ENCODE measurements around the gene TTC38.
"Not testable (repeated sequence)": the region's sequence is repeated elsewhere in the genome, so short reads cannot be mapped to it uniquely, and the experiment has no call there.

Gene TTC38

GRCh38 chr22:46259374-46259773 is 8.4 kb upstream of the TTC38 start:
- no peak overlapping the region for H3K27ac ChIP-seq (ENCODE audit: low read length)
- no peaks in the 10 kb centered on the region for H3K36me3 ChIP-seq (replicated peaks; ENCODE audit: low read depth, low read length)
- H2AFZ ChIP-seq (ENCODE audit: low read depth, low read length), result no peak overlapping the region
- TF ChIP-seq CTCF (IDR thresholded peaks at IDR 0.05; ENCODE audit: low read depth, low read length), result no peak
- no peak for TF ChIP-seq EZH2phosphoT487 (IDR thresholded peaks at IDR 0.05; ENCODE audit: low read depth)
- no peaks in the 10 kb centered on the region for H4K20me1 ChIP-seq (ENCODE audit: insufficient read depth, low read length)
- H3K79me2 ChIP-seq (ENCODE audit: low read length), result no peaks in the 10 kb centered on the region
- no peaks in the 10 kb centered on the region for H3K9me3 ChIP-seq (ENCODE audit: insufficient read depth, low read length)
- H3K4me2 ChIP-seq (ENCODE audit: low read length), result no peak overlapping the region
- no peak overlapping the region for H3K9ac ChIP-seq (ENCODE audit: low read length)
- peaks cover 38% of the 10 kb centered on the region for H3K27me3 ChIP-seq (ENCODE audit: low read depth, low read length)
- H3K4me3 ChIP-seq (ENCODE audit: low read length), result no peak overlapping the region
- H3K4me1 ChIP-seq (ENCODE audit: low read length), result no peaks in the 10 kb centered on the region

GRCh38 chr22:46260038-46260437 is 7.8 kb upstream of the TTC38 start:
- Histone ChIP-seq H3K79me2 (ENCODE audit: low read length) (no peaks in the 10 kb centered on the region), H3K27me3 (ENCODE audit: low read depth, low read length) (peaks cover 38% of the 10 kb centered on the region), H2AFZ (ENCODE audit: low read depth, low read length) (no peak overlapping the region), H4K20me1 (ENCODE audit: insufficient read depth, low read length) (no peaks in the 10 kb centered on the region), H3K4me3 (ENCODE audit: low read length) (no peak overlapping the region), H3K9ac (ENCODE audit: low read length) (no peak overlapping the region), H3K36me3 (replicated peaks; ENCODE audit: low read depth, low read length) (no peaks in the 10 kb centered on the region), H3K27ac (ENCODE audit: low read length) (no peak overlapping the region), H3K9me3 (ENCODE audit: insufficient read depth, low read length) (no peaks in the 10 kb centered on the region), H3K4me2 (ENCODE audit: low read length) (no peak overlapping the region), H3K4me1 (ENCODE audit: low read length) (no peaks in the 10 kb centered on the region)
- TF ChIP-seq CTCF (IDR thresholded peaks at IDR 0.05; ENCODE audit: low read depth, low read length), result no peak
- TF ChIP-seq EZH2phosphoT487 (IDR thresholded peaks at IDR 0.05; ENCODE audit: low read depth), result no peak

- no peak overlapping the region for H2AFZ ChIP-seq (ENCODE audit: low read depth, low read length)
- H3K4me1 ChIP-seq (ENCODE audit: low read length), result peaks cover 4% of the 10 kb centered on the region; the same call in 1 of the 2 replicates
- no peaks in the 10 kb centered on the region for H3K36me3 ChIP-seq (replicated peaks; ENCODE audit: low read depth, low read length)
- no peak overlapping the region for H3K4me3 ChIP-seq (ENCODE audit: low read length)
- H3K27me3 ChIP-seq (ENCODE audit: low read depth, low read length), result peaks cover 44% of the 10 kb centered on the region
- no peaks in the 10 kb centered on the region for H4K20me1 ChIP-seq (ENCODE audit: insufficient read depth, low read length)
- no peak overlapping the region for H3K4me2 ChIP-seq (ENCODE audit: low read length)
- no peaks in the 10 kb centered on the region for H3K79me2 ChIP-seq (ENCODE audit: low read length)
- no peak for TF ChIP-seq EZH2phosphoT487 (IDR thresholded peaks at IDR 0.05; ENCODE audit: low read depth)
- no peak for TF ChIP-seq CTCF (IDR thresholded peaks at IDR 0.05; ENCODE audit: low read depth, low read length)
- H3K9ac ChIP-seq (ENCODE audit: low read length), result no peak overlapping the region
- no peaks in the 10 kb centered on the region for H3K9me3 ChIP-seq (ENCODE audit: insufficient read depth, low read length)
- H3K27ac ChIP-seq (ENCODE audit: low read length), result no peak overlapping the region
Measured at GRCh38 chr22:46262449-46263215, 5.2 kb upstream of the TTC38 start.

GRCh38 chr22:46263216-46263590 is 4.6 kb upstream of the TTC38 start, which contains the start of gene PKDREJ:
Gene PKDREJ (minus strand): TSS chr22:46263343. CDS start chr22:46263322, 21 bp downstream.
- peaks cover 38% of the 10 kb centered on the region for H3K27me3 ChIP-seq (ENCODE audit: low read depth, low read length)
- no peak for TF ChIP-seq CTCF (IDR thresholded peaks at IDR 0.05; ENCODE audit: low read depth, low read length)
- TF ChIP-seq EZH2phosphoT487 (IDR thresholded peaks at IDR 0.05; ENCODE audit: low read depth), result no peak
- no peak within 1 kb of the TSS for H3K4me2 ChIP-seq (ENCODE audit: low read length)
- H3K27ac ChIP-seq (ENCODE audit: low read length), result no peak within 1 kb of the TSS
- no peaks in the 10 kb centered on the region for H3K79me2 ChIP-seq (ENCODE audit: low read length)
- no peaks in the 10 kb centered on the region for H3K36me3 ChIP-seq (replicated peaks; ENCODE audit: low read depth, low read length)
- peaks cover 6% of the 10 kb centered on the region for H3K4me1 ChIP-seq (ENCODE audit: low read length)
- no peak within 1 kb of the TSS for H2AFZ ChIP-seq (ENCODE audit: low read depth, low read length)
- no peak within 1 kb of the TSS for H3K9ac ChIP-seq (ENCODE audit: low read length)
- no peak within 1 kb of the TSS for H3K4me3 ChIP-seq (ENCODE audit: low read length)
- no peaks in the 10 kb centered on the region for H4K20me1 ChIP-seq (ENCODE audit: insufficient read depth, low read length)
- H3K9me3 ChIP-seq (ENCODE audit: insufficient read depth, low read length), result no peaks in the 10 kb centered on the region

GRCh38 chr22:46264520-46264919 is 3.3 kb upstream of the TTC38 start:
- H3K9me3 ChIP-seq (ENCODE audit: insufficient read depth, low read length); H4K20me1 ChIP-seq (ENCODE audit: insufficient read depth, low read length); H3K4me2 ChIP-seq (ENCODE audit: low read length); H3K79me2 ChIP-seq (ENCODE audit: low read length); H3K4me3 ChIP-seq (ENCODE audit: low read length); H3K27ac ChIP-seq (ENCODE audit: low read length); H3K9ac ChIP-seq (ENCODE audit: low read length); H2AFZ ChIP-seq (ENCODE audit: low read depth, low read length); H3K4me1 ChIP-seq (ENCODE audit: low read length); H3K36me3 ChIP-seq (replicated peaks; ENCODE audit: low read depth, low read length): not testable (repeated sequence)
- H3K27me3 ChIP-seq (ENCODE audit: low read depth, low read length), result peaks cover 25% of the 10 kb centered on the region

GRCh38 chr22:46265627-46266026 is 2.2 kb upstream of the TTC38 start:
- not testable (repeated sequence) for H3K9me3 ChIP-seq (ENCODE audit: insufficient read depth, low read length); H4K20me1 ChIP-seq (ENCODE audit: insufficient read depth, low read length); H3K4me3 ChIP-seq (ENCODE audit: low read length); H3K4me1 ChIP-seq (ENCODE audit: low read length); H3K79me2 ChIP-seq (ENCODE audit: low read length); H3K27ac ChIP-seq (ENCODE audit: low read length); H3K9ac ChIP-seq (ENCODE audit: low read length); H2AFZ ChIP-seq (ENCODE audit: low read depth, low read length); H3K4me2 ChIP-seq (ENCODE audit: low read length); H3K36me3 ChIP-seq (replicated peaks; ENCODE audit: low read depth, low read length)
- peaks cover 18% of the 10 kb centered on the region; the same call in 1 of the 2 replicates for H3K27me3 ChIP-seq (ENCODE audit: low read depth, low read length)

Data from OCI-LY3 (cell line).